LNCAP (cell line): Measurements from ENCODE around the gene CSTPP1.

ENCODE experiments used
- CTCF ChIP-seq: fragments of 450-650 bp; IDR thresholded peaks from 2 replicates; pipeline ENCODE4 v1.5.1; 2017; ENCODE audit warnings: mild to moderate bottlenecking

CSTPP1 gene

GRCh38 chr11:46951864-46952263 lies 15.3 kb downstream of the CSTPP1 start:
- no peak for TF ChIP-seq CTCF

- TF ChIP-seq CTCF = no peak
These were observed 16.0 kb downstream of the CSTPP1 start for GRCh38 chr11:46952553-46952952.

GRCh38 chr11:46953093-46953492 lies 16.5 kb downstream of the CSTPP1 start:
- TF ChIP-seq CTCF = no peak

- no peak for TF ChIP-seq CTCF
These were observed 22.2 kb downstream of the CSTPP1 start for GRCh38 chr11:46958777-46959176.

- TF ChIP-seq CTCF = no peak
These were observed 24.5 kb downstream of the CSTPP1 start for GRCh38 chr11:46961041-46961440.

DNA sequence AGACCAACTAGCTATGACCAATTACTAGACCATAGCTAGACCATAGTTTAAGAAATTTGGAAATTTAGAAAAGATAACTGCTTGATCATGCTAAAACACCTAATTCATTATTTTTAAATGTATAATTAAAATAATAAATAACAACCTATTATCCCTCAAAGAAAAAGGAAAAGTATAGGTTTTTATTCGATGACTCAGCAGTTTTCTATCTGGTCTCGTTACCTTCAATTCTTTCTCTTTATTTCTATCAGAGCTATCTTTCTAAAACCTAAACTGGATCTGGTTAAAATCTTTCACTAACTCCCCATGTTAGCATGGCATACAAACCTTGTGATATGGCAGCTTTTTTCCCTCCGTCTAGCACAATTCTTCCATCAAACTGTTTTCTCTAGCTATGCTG lies 27.3 kb downstream of the CSTPP1 start:
- no peak for TF ChIP-seq CTCF

DNA sequence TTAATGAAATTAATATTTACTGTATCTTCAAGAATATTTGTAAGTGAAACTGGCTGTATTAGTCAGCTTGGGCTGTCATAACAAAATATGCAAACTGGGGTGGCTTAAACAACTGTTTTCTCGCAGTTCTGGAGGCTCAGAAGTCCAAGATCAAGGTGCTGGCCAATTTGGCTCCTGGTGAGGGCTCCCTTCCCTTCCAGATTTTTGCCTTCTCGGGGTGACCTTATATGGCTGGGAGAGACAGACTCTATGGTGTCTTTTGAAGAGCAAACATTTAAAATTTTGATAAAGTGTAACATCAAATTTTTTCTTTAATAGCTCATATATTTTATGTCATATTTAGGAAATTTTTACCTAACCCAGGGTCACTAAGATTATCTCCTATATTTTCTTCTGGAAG lies 30.2 kb downstream of the CSTPP1 start:
- no peak for TF ChIP-seq CTCF

GRCh38 chr11:46967962-46968361 lies 31.4 kb downstream of the CSTPP1 start:
- TF ChIP-seq CTCF = no peak
